ELR (cell line): Measurements from ENCODE around the gene SASH3.

Experiments used
- DNase-seq: peaks from one replicate; pipeline ENCODE4 v3.0.0-alpha.2; 2015; ENCODE audit warnings: low read depth

SASH3 gene

DNA sequence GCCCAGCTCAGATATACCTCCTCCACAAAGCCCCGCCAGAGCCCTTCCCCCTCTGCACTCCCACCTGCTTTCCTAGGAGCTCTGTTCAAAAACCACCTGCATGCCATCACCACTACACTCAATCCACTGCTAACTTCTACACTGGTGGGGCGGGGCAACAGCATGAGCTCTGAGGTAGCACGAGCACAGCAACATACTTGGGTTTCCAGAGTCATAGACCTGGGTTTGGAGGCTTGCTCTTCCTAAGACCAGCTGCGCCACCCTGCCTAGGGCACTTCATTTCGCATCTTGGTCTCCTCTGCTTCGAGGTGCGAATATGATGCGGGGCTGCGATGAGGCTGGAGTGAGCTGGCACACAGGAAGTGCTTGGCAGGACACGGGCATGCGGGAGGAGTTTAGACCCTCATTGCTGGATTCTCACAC lies 3.6 kb downstream of the SASH3 start:
- DNase-seq, result no peak

DNA sequence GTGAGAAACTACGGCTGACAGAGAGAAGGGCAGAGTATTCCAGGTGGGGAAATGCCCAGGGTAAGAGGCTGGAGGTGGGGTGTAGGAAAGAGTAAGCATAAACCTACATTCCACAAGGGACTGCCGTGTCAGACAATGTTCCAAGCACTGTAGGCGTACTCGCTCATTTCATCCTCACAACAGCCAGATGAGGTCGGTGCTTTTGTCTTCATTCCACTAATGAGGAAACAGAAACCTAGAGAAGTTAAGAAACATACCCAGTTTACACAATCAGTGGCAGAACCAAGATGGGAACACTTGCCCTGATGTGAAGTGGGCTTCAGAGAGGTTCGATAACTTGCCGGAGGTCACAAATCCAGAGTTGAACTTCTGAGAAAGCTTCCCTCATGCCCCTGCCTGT lies 4.6 kb downstream of the SASH3 start:
- DNase-seq, result no peak

- DNase-seq, result no peak
These were observed 5.6 kb downstream of the SASH3 start for GRCh38 chrX:129785160-129785947.

DNA sequence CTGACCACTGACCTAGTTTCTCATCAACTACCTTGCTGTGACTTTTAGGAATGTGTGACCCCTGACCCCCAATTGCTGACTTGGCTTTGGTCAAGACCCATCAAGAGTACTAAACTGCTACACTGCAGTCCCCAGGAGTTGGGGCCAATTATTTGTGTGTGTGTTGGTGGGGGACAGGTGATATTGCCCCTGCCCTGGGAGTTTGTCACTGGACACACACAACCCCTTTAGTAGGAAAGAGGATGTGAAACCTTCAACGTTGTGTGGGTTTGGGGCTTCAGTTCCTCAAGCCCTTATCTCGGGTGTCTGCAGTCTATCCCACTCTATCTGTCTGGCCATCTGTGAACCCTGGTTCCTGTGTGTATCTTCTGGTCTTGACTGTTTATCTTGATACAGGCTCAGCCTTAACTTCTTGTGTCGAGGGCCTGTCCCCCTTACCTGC lies 6.5 kb downstream of the SASH3 start:
- DNase-seq, result no peak

DNA sequence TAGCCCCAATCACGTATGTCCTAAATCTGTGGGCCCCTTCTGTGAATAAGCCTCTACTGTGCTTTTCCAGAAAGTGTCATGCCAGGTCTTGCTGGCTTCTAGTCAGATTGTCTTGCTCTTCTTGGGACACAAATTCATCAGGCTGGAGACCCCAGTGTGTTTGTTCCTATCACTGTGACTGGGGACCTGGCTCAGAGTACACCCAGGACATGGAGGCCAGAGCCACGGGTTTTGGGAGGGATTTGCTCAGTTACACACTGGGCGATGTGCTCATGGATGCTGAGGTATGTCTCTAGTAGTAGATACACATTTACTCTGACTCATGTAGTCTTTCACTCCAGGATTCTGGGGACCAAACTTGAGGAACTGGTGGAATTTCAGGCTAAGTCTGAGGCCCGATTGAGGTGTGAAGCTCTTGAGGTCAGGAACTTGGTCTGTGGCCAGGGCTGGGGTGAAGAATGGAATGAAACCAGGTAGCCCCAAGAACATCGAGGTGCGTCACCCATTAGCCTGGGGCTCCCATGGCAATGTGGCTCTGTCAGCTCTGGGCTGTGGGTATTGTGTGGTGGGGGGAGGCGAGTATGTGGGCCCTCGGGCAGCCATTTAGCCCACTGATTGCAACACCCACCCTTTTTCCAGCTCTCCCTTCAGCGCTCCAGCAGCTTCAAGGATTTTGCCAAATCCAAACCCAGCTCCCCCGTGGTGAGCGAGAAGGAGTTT lies 7.7 kb downstream of the SASH3 start:
- no peak for DNase-seq

GRCh38 chrX:129788527-129788926 lies 8.8 kb downstream of the SASH3 start:
- no peak for DNase-seq

GRCh38 chrX:129790146-129790545 lies 10.4 kb downstream of the SASH3 start:
- DNase-seq, result no peak

DNA sequence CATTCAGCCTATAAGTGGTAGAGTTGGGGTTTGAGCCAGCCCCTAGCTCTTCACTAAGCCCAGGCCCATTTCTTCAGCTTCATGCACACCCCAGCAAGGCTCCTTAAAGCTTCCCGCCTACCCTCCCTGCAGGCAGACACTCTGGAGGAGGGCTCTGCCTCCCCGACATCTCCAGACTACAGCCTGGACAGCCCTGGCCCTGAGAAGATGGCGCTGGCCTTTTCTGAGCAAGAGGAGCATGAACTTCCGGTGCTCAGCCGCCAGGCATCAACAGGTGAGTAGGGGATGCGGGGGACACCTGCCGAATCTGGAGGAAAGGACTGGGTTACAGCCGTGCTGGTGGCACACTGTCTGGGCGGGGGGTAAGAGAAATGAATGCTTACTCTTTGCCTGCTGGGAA lies 11.1 kb downstream of the SASH3 start:
- no peak for DNase-seq

- no peak for DNase-seq
These were observed 11.6 kb downstream of the SASH3 start for GRCh38 chrX:129791336-129791735.

- DNase-seq, result no peak
These were observed 12.3 kb downstream of the SASH3 start for GRCh38 chrX:129791961-129792570.

- no peak for DNase-seq
These were observed 13.0 kb downstream of the SASH3 start for GRCh38 chrX:129792586-129793291.

- DNase-seq, result no peak
These were observed 13.9 kb downstream of the SASH3 start for GRCh38 chrX:129793604-129794191.

GRCh38 chrX:129795584-129795983 lies 15.8 kb downstream of the SASH3 start:
- no peak for DNase-seq

DNA sequence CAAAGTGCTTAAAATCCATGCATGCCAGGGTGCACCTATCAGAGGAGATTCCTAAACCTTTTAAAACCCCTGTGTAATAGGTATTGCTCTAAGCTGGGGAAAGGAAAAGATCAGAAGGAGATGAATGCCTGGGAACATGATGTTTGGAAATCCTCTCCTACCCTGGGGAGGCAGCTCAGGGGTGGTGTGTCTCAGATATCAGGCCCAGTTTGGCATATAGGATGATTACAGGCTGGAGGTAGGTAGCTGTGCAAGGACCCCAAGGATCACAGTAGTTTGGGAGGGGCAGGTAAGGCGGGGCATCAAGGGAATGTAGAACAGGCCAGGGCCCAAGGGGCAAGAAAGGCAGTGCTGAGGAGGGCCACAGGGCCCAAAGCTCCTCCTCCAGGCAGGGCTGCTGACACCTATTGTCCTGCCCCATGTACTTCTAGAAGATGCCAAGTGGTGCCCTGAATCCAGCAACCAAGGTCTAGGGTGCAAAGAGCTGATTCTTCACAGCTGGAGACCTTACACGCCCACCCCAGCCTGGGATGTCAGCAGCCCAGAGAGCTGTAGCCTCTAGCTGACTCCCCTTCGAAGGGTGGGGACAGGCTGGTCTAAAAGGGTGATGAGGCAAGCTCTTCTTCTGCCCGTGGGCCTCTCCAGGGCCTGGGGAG lies 17.6 kb downstream of the SASH3 start:
- no peak for DNase-seq

DNA sequence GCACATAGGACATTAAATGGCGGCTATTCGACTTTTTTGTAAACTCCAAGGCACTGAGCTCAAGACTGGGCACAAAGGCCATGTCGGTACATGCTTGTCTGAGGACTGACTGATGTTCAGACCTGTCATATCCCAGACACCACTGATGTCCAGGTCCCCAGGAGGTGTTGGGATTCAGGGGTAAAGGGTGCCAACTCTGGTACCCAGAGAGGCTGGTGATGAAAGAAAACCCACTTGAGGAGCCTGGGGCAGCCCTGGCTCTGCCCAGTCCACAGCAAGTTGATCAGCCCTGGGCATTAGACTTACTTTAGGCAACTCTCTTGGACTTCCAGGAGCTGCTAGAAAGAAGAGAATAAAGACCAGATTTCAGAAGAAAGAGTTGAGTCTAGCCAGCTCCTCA lies 18.7 kb downstream of the SASH3 start:
- no peak for DNase-seq

DNA sequence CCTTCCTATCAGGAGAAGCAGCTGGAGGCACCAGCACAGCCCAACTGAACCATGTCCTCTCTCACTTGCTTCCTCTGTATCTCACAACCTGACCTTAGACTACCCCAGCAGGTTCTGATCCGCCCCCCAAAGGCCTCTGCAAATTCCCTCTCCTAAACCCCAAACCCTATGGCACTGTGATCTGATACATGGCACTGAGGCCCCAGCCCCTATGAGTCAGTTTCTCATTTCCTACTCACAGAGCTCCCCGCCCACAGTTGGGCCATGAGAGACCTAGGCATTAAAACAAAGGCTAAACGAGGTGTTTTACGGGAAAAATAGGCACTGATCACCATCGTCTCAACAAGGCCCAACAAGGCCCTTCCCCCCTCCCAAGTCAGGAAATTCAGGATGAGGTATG lies 19.1 kb downstream of the SASH3 start:
- no peak for DNase-seq

GRCh38 chrX:129800186-129800585 lies 20.4 kb downstream of the SASH3 start:
- no peak for DNase-seq

DNA sequence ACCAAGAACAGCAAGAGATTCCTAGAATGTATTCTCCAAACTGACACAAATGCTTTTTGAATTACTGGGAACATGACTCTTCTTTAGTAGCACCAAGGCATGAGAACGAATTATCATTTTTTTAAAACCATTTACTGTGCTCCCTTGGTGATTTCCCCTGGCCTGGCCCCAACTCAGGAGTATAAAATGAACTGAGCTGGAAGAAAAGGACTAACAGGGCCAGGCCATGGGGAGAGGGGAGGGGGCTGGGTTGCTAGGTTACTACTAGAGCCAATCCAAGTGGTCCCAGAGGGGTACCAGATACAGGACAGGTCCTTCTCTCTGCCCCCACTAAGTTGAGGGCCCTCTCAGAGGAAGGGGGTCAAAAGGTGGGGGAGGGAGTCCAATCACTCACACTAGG lies 23.1 kb downstream of the SASH3 start:
- DNase-seq, result no peak

GRCh38 chrX:129804806-129805205 lies 25.1 kb downstream of the SASH3 start:
- DNase-seq, result no peak

- DNase-seq, result no peak
These were observed 28.5 kb downstream of the SASH3 start for GRCh38 chrX:129808158-129808828.
